Spleen (tissue), 11 donors: ENCODE measurements around the gene RNF150. TPM values are rescaled to one million over a fixed set of nuclear protein-coding genes. Genes with fewer than 3 reads are reported as not detected.

Source experiments
- DNase-seq: peaks from one replicate; pipeline ENCODE4 v3.0.0-alpha.2; 2020
- H3K27ac ChIP-seq, 8 donors: fragments of 200-600 bp; sonication (generic) in 7 of 8; 1 replicate in 4 of 8; 2 replicates in 4 of 8; pipeline versions ENCODE4 v1.5.0 to v1.8.0; 2016 to 2021; ENCODE audit warnings: inconsistent platforms in 4 of 8, mild to moderate bottlenecking in 4 of 8, moderate library complexity in 1 of 8
- H3K27me3 ChIP-seq, 7 donors: fragments of 200-600 bp; sonication (generic) in 6 of 7; replicated peaks in 1 of 7; 1 replicate in 4 of 7; 2 replicates in 3 of 7; pipeline versions ENCODE4 v1.5.0 to v1.8.0; 2016 to 2021; ENCODE audit warnings: inconsistent platforms in 3 of 7, mild to moderate bottlenecking in 1 of 7
- H3K36me3 ChIP-seq, 6 donors: fragments of 200-600 bp; sonication (generic) in 5 of 6; 1 replicate in 4 of 6; 2 replicates in 2 of 6; pipeline versions ENCODE4 v1.5.0 to v1.8.0; 2016 to 2021; ENCODE audit warnings: inconsistent platforms in 2 of 6
- H3K4me1 ChIP-seq, 6 donors: fragments of 200-600 bp; sonication (generic) in 5 of 6; 1 replicate in 3 of 6; 2 replicates in 3 of 6; pipeline versions ENCODE4 v1.5.0 to v1.8.0; 2016 to 2021; ENCODE audit warnings: inconsistent platforms in 3 of 6
- H3K4me3 ChIP-seq, 8 donors: fragments of 200-600 bp; sonication (generic) in 7 of 8; 1 replicate in 4 of 8; 2 replicates in 4 of 8; pipeline versions ENCODE4 v1.5.0 to v1.8.0; 2016 to 2021; ENCODE audit warnings: inconsistent platforms in 4 of 8, mild to moderate bottlenecking in 4 of 8, moderate library complexity in 2 of 8
- H3K9me3 ChIP-seq, 8 donors: fragments of 200-600 bp; sonication (generic) in 7 of 8; 1 replicate in 4 of 8; 2 replicates in 4 of 8; pipeline versions ENCODE4 v1.5.0 to v1.8.0; 2016 to 2021; ENCODE audit warnings: inconsistent platforms in 4 of 8
- POLR2A ChIP-seq, 3 donors: fragments of 450-650 bp; IDR thresholded peaks; one replicate each; pipeline ENCODE4 v1.5.1; 2017; ENCODE audit warnings: antibody characterized with exemption in 3 of 3, mild to moderate bottlenecking in 1 of 3
- POLR2AphosphoS5 ChIP-seq, 3 donors: sonication (generic); formaldehyde crosslinking; IDR thresholded peaks; one replicate each; pipeline ENCODE4 v1.5.1; 2017; ENCODE audit warnings: antibody characterized with exemption in 3 of 3
- WGBS, 5 donors: extraction: QIAGEN DNeasy Blood & Tissue Kit in 3 of 5; methylation state at CpG; one replicate each; pipeline versions ENCODE4 v1.1.5 to v1.1.7; 2013 to 2018; 5-methylcytosine and 5-hydroxymethylcytosine counted together
- intact Hi-C: fragments of 100-400 bp; cut with DNase I; formaldehyde crosslinking; loops from one replicate; pipeline ENCODE4 v1.15.0; 2023; ENCODE audit warnings: low total_unique reads
- polyA plus RNA-seq, 3 donors: library from polyadenylated mRNA; stranded (reverse); fragments of 200-250 nt; gene quantifications; one replicate each; pipeline ENCODE4 v1.2.1, GENCODE V29; 2013
- total RNA-seq, 7 donors: library from RNA; depleted of rRNA in 3 of 7; stranded (reverse); fragments of >200 nt in 3 of 7; fragmentation: NEBNext Ultra II Directional in 4 of 7; extraction: Animal tissue kit (Norgen Biotek cat#: 25700) in 4 of 7; gene quantifications; one replicate each; pipeline versions ENCODE4 v1.1.0 to v1.2.1, GENCODE V29; 2016 to 2021
- TF ChIP-seq, protein P1 (sequence below), 11 experiments: fragments of 200-600 bp in 7 of 11; fragments of 450-650 bp in 4 of 11; sonication (generic) in 4 of 11; IDR thresholded peaks in 8 of 11; conservative IDR thresholded peaks in 3 of 11; 1 replicate in 7 of 11; 2 replicates in 4 of 11; pipeline versions ENCODE4 v1.4.0 to v1.8.0; 2016 to 2021; ENCODE audit warnings: antibody characterized with exemption in 11 of 11, inconsistent platforms in 4 of 11, mild to moderate bottlenecking in 1 of 11
- donor health status: healthy with polysubstance abuse.
- donor health status: DM: no; HTN: no; CAD: no; lungs with moderate emphysema.
- donor health status: DM: no; HTN: no; CAD: no.
- donor health status: Bipolar disorder and iron deficiency.
- donor health status: healthy.
- donor health status: DM: no; HTN: no; CAD: no.
- donor health status: DM: yes; HTN: yes; CAD: no.

The RNF150 gene
- total and polyA plus RNA-seq, 10 donors = 1.2 to 42.1 (median 19.2) TPM

- Histone ChIP-seq H3K4me1 (peaks cover 0 to 4% (median 0%) of the 10 kb centered on the region in 6 donors), H3K9me3 (no peaks in the 10 kb centered on the region), H3K27ac (no peak overlapping the region), H3K27me3 (no peaks in the 10 kb centered on the region), H3K4me3 (no peak overlapping the region), H3K36me3 (no peaks in the 10 kb centered on the region)
- DNase-seq = no peak
- intact Hi-C loops = no loop called here
- 81 to 97% (median 92%) methylated on average over 1 of the region's 1 CpG for WGBS, 5 donors
- TF ChIP-seq POLR2A (IDR thresholded peaks at IDR 0.05) (no peak), POLR2AphosphoS5 (IDR thresholded peaks at IDR 0.05) (no peak)
- TF ChIP-seq, protein P1, sequence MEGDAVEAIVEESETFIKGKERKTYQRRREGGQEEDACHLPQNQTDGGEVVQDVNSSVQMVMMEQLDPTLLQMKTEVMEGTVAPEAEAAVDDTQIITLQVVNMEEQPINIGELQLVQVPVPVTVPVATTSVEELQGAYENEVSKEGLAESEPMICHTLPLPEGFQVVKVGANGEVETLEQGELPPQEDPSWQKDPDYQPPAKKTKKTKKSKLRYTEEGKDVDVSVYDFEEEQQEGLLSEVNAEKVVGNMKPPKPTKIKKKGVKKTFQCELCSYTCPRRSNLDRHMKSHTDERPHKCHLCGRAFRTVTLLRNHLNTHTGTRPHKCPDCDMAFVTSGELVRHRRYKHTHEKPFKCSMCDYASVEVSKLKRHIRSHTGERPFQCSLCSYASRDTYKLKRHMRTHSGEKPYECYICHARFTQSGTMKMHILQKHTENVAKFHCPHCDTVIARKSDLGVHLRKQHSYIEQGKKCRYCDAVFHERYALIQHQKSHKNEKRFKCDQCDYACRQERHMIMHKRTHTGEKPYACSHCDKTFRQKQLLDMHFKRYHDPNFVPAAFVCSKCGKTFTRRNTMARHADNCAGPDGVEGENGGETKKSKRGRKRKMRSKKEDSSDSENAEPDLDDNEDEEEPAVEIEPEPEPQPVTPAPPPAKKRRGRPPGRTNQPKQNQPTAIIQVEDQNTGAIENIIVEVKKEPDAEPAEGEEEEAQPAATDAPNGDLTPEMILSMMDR (IDR thresholded peaks at IDR 0.05 in 8 of 11, conservative IDR thresholded peaks at IDR 0.05 in 3 of 11) = no peak
Measured at GRCh38 chr4:140869446-140869845, 263.8 kb downstream of the RNF150 start.

GRCh38 chr4:140867356-140867755, 265.9 kb downstream of the RNF150 start:
- no peak for DNase-seq

DNA sequence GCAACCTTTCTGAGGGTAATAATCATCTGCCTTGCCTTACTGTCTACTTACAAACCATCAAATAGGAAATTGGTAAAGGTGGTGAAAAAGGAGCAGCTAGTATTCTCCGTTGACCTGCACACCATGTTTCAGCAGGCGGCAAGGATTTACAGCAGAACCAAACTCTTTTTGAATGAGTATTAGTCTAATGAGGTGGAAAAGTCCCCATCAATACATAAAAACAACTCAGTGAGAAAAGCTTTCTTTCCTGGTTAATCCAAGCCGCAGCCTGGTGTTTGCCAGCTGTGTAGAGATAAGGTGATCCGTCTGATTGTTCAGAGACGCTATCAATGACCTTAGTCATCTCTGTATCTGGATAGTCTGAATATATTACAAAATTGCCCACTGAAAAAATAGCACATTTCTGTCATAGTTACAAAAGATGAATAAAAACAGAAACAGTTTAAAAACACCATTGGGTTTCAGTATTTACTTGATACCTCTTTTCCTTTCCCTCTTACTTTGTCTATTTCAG, 266.7 kb downstream of the RNF150 start:
- Histone ChIP-seq H3K36me3 (no peaks in the 10 kb centered on the region), H3K27me3 (no peaks in the 10 kb centered on the region), H3K27ac (no peak overlapping the region), H3K4me1 (peaks cover 0 to 15% (median 9%) of the 10 kb centered on the region in 6 donors), H3K4me3 (no peak overlapping the region), H3K9me3 (no peaks in the 10 kb centered on the region)
- intact Hi-C loops = no loop called here
- WGBS, 5 donors = 86 to 97% (median 90%) methylated on average over 5 of the region's 5 CpGs
- no peak for DNase-seq
- TF ChIP-seq, protein P1 (IDR thresholded peaks at IDR 0.05 in 8 of 11, conservative IDR thresholded peaks at IDR 0.05 in 3 of 11) = no peak
- TF ChIP-seq POLR2AphosphoS5 (IDR thresholded peaks at IDR 0.05) (no peak), POLR2A (IDR thresholded peaks at IDR 0.05) (no peak)

More at GRCh38 chr4:140867356-140867755, 265.9 kb downstream of the RNF150 start:
- H3K27me3 ChIP-seq = no peaks in the 10 kb centered on the region
- no peak overlapping the region for H3K4me3 ChIP-seq
- peaks cover 0 to 15% (median 8%) of the 10 kb centered on the region in 6 donors for H3K4me1 ChIP-seq
- TF ChIP-seq POLR2A (IDR thresholded peaks at IDR 0.05) (no peak), POLR2AphosphoS5 (IDR thresholded peaks at IDR 0.05) (no peak)
- TF ChIP-seq, protein P1 (IDR thresholded peaks at IDR 0.05 in 8 of 11, conservative IDR thresholded peaks at IDR 0.05 in 3 of 11) = no peak
- intact Hi-C loops = no loop called here
- H3K9me3 ChIP-seq = no peaks in the 10 kb centered on the region
- 72 to 97% (median 87%) methylated on average over 3 of the region's 3 CpGs for WGBS, 5 donors
- no peaks in the 10 kb centered on the region for H3K36me3 ChIP-seq
- no peak overlapping the region for H3K27ac ChIP-seq

- no peak for DNase-seq
- H3K4me1 ChIP-seq = peaks cover 0 to 19% (median 12%) of the 10 kb centered on the region in 6 donors
- no peak overlapping the region for H3K4me3 ChIP-seq
- 71 to 90% (median 87%) methylated on average over 7 of the region's 7 CpGs for WGBS, 5 donors
- no peak overlapping the region for H3K27ac ChIP-seq
- H3K36me3 ChIP-seq = no peaks in the 10 kb centered on the region
- no peaks in the 10 kb centered on the region for H3K27me3 ChIP-seq
- TF ChIP-seq POLR2A (IDR thresholded peaks at IDR 0.05) (no peak), POLR2AphosphoS5 (IDR thresholded peaks at IDR 0.05) (no peak)
- TF ChIP-seq, protein P1 (IDR thresholded peaks at IDR 0.05 in 8 of 11, conservative IDR thresholded peaks at IDR 0.05 in 3 of 11) = no peak
- H3K9me3 ChIP-seq = no peaks in the 10 kb centered on the region
- intact Hi-C loops = no loop called here
Measured at GRCh38 chr4:140865253-140866217, 267.7 kb downstream of the RNF150 start.
